Vagina (tissue), 2 donors: ENCODE measurements around the gene FRMD3.

Source experiments
- POLR2A ChIP-seq, 2 donors: fragments of 450-650 bp; IDR thresholded peaks; one replicate each; pipeline ENCODE4 v1.6.1; 2017; ENCODE audit warnings: antibody characterized with exemption in 2 of 2, mild to moderate bottlenecking in 2 of 2, moderate library complexity in 2 of 2
- POLR2AphosphoS5 ChIP-seq, 2 donors: sonication (generic); formaldehyde crosslinking; IDR thresholded peaks; one replicate each; pipeline ENCODE4 v1.9.0; 2017; ENCODE audit warnings: antibody characterized with exemption in 2 of 2, mild to moderate bottlenecking in 2 of 2, low read depth in 1 of 2; ENCODE audit not compliant: insufficient read depth in 1 of 2
- TF ChIP-seq, protein P1 (sequence below), 3 experiments: fragments of 450-650 bp in 2 of 3; fragments of 200-600 bp in 1 of 3; sonication (generic) in 1 of 3; IDR thresholded peaks; one replicate each; pipeline ENCODE4 v1.5.1; 2017 to 2019; ENCODE audit warnings: antibody characterized with exemption in 3 of 3, mild to moderate bottlenecking in 2 of 3, moderate library complexity in 2 of 3

DNA sequence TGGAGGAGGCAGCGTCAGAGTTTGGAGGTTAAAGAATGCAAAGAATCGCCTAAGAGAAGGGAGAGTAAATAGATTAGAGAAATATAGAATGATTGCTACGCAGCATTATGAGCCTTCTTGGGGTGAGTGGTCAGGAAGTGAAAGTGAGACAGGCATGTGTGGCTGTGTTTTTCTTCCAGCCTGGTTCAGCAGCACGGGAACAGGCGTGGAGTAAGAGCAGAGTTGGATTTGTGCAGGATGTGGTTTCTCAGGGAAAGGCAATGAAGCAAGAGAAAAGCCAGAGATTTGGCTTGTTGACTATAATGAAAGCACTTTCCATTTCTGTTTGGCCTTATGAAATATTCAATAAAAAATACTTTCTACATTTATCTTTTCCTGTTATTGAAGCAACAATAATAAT, 34.3 kb upstream of the FRMD3 start:
- no peak for TF ChIP-seq POLR2AphosphoS5 (IDR thresholded peaks at IDR 0.05; ENCODE audit: insufficient read depth in 1 of 2, low read depth in 1 of 2)
- TF ChIP-seq, protein P1, sequence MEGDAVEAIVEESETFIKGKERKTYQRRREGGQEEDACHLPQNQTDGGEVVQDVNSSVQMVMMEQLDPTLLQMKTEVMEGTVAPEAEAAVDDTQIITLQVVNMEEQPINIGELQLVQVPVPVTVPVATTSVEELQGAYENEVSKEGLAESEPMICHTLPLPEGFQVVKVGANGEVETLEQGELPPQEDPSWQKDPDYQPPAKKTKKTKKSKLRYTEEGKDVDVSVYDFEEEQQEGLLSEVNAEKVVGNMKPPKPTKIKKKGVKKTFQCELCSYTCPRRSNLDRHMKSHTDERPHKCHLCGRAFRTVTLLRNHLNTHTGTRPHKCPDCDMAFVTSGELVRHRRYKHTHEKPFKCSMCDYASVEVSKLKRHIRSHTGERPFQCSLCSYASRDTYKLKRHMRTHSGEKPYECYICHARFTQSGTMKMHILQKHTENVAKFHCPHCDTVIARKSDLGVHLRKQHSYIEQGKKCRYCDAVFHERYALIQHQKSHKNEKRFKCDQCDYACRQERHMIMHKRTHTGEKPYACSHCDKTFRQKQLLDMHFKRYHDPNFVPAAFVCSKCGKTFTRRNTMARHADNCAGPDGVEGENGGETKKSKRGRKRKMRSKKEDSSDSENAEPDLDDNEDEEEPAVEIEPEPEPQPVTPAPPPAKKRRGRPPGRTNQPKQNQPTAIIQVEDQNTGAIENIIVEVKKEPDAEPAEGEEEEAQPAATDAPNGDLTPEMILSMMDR (IDR thresholded peaks at IDR 0.05), result no peak
- no peak for TF ChIP-seq POLR2A (IDR thresholded peaks at IDR 0.05)
